Measurements from ENCODE around the gene STK4.

STK4 gene

DNA sequence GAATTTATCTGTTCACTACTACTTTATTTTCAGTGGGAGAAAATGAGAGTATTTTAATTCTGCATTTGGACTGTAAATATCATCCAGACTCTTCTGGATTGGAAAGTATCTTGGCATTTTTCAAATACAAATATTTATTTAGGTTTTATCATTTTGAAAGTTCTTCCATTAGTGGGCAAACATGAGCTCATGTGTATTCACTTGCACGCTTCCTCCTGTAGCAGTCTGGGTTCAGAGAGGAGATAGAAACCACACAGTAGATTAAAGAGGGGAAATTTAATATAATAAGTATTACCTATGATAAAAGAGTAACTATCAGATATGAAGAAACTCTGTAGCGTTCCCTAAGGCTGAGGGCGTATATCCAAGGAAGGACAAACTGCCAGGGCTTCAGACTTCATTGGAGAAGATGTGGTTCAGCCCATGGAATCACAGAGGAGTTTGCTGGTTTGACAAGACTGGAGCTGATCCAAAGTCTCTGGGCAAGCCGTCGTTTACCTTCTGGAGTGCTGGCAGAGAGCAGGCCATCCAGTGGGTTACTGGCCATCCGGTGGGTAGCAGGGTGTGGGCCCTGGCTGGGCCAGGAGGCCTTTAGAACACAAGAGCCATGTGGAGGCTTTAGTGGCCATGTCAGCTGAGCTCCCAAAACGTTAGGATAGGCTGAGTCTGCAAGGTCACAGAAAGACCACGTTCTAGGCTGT, 90.3 kb downstream of the STK4 start:
- Histone ChIP-seq H3K36me3 (replicated peaks in 1 of 2; ENCODE audit: control insufficient read depth in 2 of 2, insufficient read depth in 2 of 2, low read length in 2 of 2) (peaks cover 3 to 21% of the 10 kb centered on the region in 2 donors), H4K91ac (ENCODE audit: low read depth, low read length, poor library complexity) (no peak overlapping the region), H2AFZ (ENCODE audit: low read length) (no peak overlapping the region), H3K9ac (ENCODE audit: low read depth, low read length, poor library complexity) (no peak overlapping the region), H2BK5ac (ENCODE audit: low read length) (no peak overlapping the region), H3K14ac (ENCODE audit: low read length) (no peak overlapping the region), H3K79me1 (ENCODE audit: low read depth, low read length) (no peaks in the 10 kb centered on the region), H3K27ac (replicated peaks; ENCODE audit: low read length) (no peak overlapping the region), H2AK5ac (ENCODE audit: low read depth, low read length) (no peak overlapping the region), H3K4me2 (ENCODE audit: insufficient read depth, low read length, poor library complexity, severe bottlenecking) (no peak overlapping the region), H3K18ac (ENCODE audit: low read length) (no peak overlapping the region), H3K4ac (ENCODE audit: low read length) (no peak overlapping the region), H2BK15ac (ENCODE audit: low read length) (no peak overlapping the region), H4K8ac (ENCODE audit: low read depth, low read length) (no peak overlapping the region), H3K9me3 (replicated peaks in 1 of 2; ENCODE audit: control insufficient read depth in 2 of 2, insufficient read depth in 1 of 2, low read depth in 1 of 2, low read length in 2 of 2) (no peaks in the 10 kb centered on the region), H3K27me3 (ENCODE audit: control insufficient read depth in 3 of 3, insufficient read depth in 3 of 3, low read depth in 1 of 3, low read length in 3 of 3) (no peaks in the 10 kb centered on the region), H2BK120ac (ENCODE audit: low read depth, low read length) (no peak overlapping the region), H3K4me1 (ENCODE audit: control insufficient read depth in 2 of 2, insufficient read depth in 1 of 2, low read depth in 1 of 2, low read length in 2 of 2) (peaks cover 2 to 17% of the 10 kb centered on the region in 2 donors), H3K23ac (ENCODE audit: low read depth, low read length, poor library complexity) (no peak overlapping the region), H3K4me3 (ENCODE audit: low read length in 2 of 2) (no peak overlapping the region), H2BK12ac (ENCODE audit: low read length) (no peak overlapping the region)
- no CpG with 5 or more reads among the region's 8 CpGs for WGBS, 2 donors (ENCODE audit: extremely low coverage in 2 of 2, insufficient read length in 2 of 2, insufficient replicate concordance in 1 of 2)
- DNase-seq (ENCODE audit: low spot score), result no peak

DNA sequence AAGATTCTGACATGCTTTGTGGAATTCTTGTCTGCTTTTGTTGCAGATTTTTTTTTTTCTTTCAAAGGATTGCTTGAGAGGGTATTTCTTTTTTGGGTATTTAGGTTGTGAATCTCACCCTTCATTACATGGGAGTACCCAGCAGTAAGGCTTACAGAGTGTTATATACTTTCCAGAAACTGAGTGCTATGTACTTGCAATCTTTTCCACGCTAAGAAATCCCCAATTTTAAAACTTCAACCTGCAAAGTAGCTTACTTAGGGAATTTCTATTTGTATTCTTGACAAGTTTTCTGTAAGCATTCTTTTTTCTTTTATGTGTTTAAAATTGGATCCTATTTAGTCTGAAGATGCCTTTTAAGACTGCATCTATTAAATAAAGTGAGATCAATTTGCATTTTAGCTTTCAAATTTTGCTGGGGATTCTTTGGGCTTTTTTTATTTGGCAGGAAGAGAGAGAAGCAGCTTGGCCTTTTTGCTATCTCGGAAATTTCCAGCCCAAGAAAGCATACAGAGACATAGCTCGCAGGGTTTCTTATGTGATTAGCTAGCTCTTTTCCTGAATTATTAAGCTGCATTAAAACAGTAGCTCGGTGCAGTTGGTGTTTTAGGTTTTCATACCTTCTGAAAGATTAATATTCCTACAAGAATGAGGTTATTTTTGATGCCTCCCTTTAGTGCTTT, 92.0 kb downstream of the STK4 start:
- no peak for DNase-seq (ENCODE audit: low spot score)
- no CpG with 5 or more reads among the region's 4 CpGs for WGBS, 2 donors (ENCODE audit: extremely low coverage in 2 of 2, insufficient read length in 2 of 2, insufficient replicate concordance in 1 of 2)
- H2BK120ac ChIP-seq (ENCODE audit: low read depth, low read length), result no peak overlapping the region
- H4K8ac ChIP-seq (ENCODE audit: low read depth, low read length), result no peak overlapping the region
- H2BK5ac ChIP-seq (ENCODE audit: low read length), result no peak overlapping the region
- H3K9ac ChIP-seq (ENCODE audit: low read depth, low read length, poor library complexity), result no peak overlapping the region
- H3K79me1 ChIP-seq (ENCODE audit: low read depth, low read length), result no peaks in the 10 kb centered on the region
- no peak overlapping the region for H2AK5ac ChIP-seq (ENCODE audit: low read depth, low read length)
- no peak overlapping the region for H3K4me2 ChIP-seq (ENCODE audit: insufficient read depth, low read length, poor library complexity, severe bottlenecking)
- no peak overlapping the region for H2BK12ac ChIP-seq (ENCODE audit: low read length)
- H3K27me3 ChIP-seq (ENCODE audit: control insufficient read depth in 3 of 3, insufficient read depth in 3 of 3, low read depth in 1 of 3, low read length in 3 of 3), result no peaks in the 10 kb centered on the region
- no peak overlapping the region for H3K23ac ChIP-seq (ENCODE audit: low read depth, low read length, poor library complexity)
- H4K91ac ChIP-seq (ENCODE audit: low read depth, low read length, poor library complexity), result no peak overlapping the region
- H3K9me3 ChIP-seq (replicated peaks in 1 of 2; ENCODE audit: control insufficient read depth in 2 of 2, insufficient read depth in 1 of 2, low read depth in 1 of 2, low read length in 2 of 2), result no peaks in the 10 kb centered on the region
- H3K14ac ChIP-seq (ENCODE audit: low read length), result no peak overlapping the region
- H3K27ac ChIP-seq (replicated peaks; ENCODE audit: low read length), result no peak overlapping the region
- H3K18ac ChIP-seq (ENCODE audit: low read length), result no peak overlapping the region
- no peak overlapping the region for H2BK15ac ChIP-seq (ENCODE audit: low read length)
- H3K4me1 ChIP-seq (ENCODE audit: control insufficient read depth in 2 of 2, insufficient read depth in 1 of 2, low read depth in 1 of 2, low read length in 2 of 2), result peaks cover 0 to 4% of the 10 kb centered on the region in 2 donors
- no peak overlapping the region for H3K4ac ChIP-seq (ENCODE audit: low read length)
- H3K36me3 ChIP-seq (replicated peaks in 1 of 2; ENCODE audit: control insufficient read depth in 2 of 2, insufficient read depth in 2 of 2, low read length in 2 of 2), result peaks cover 3 to 26% of the 10 kb centered on the region in 2 donors
- no peak overlapping the region for H2AFZ ChIP-seq (ENCODE audit: low read length)
- no peak overlapping the region for H3K4me3 ChIP-seq (ENCODE audit: low read length in 2 of 2)

DNA sequence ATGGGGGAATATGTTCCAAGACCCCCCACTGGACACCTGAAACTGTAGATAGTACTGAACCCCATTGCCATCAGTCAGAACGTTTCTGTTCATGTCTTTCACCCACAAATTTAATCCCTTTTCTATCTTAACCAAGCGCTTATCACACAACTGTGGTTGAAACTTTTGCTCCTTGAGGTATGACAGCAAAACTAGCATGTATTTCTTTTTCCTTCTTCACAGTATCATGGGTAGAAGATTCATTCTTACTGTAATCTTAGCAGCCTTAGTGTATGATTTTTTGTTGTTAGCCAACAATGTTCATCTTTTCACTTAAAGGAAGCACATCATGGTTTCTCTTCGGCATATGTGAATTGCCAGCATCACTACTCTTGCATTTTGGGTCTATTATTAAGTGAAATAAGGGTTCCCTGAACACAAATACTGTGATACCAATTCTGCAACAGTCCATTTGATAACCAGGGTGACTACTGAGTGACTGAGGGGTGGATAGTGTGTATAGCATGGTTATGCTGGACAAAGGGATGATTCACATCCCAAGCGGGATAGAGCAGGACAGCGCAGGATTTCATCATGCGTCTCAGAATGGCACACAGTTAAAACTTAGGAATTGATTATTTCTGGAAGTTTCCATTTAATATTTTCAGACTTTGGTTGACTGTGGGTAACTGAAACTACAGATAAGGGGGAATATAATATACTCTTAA, 92.9 kb downstream of the STK4 start:
- Histone ChIP-seq H3K18ac (ENCODE audit: low read length) (no peak overlapping the region), H3K27me3 (ENCODE audit: control insufficient read depth in 3 of 3, insufficient read depth in 3 of 3, low read depth in 1 of 3, low read length in 3 of 3) (no peaks in the 10 kb centered on the region), H2BK5ac (ENCODE audit: low read length) (no peak overlapping the region), H4K91ac (ENCODE audit: low read depth, low read length, poor library complexity) (no peak overlapping the region), H3K36me3 (replicated peaks in 1 of 2; ENCODE audit: control insufficient read depth in 2 of 2, insufficient read depth in 2 of 2, low read length in 2 of 2) (peaks cover 3 to 26% of the 10 kb centered on the region in 2 donors), H3K23ac (ENCODE audit: low read depth, low read length, poor library complexity) (no peak overlapping the region), H2BK12ac (ENCODE audit: low read length) (no peak overlapping the region), H2BK120ac (ENCODE audit: low read depth, low read length) (no peak overlapping the region), H3K4me3 (ENCODE audit: low read length in 2 of 2) (no peak overlapping the region), H3K9me3 (replicated peaks in 1 of 2; ENCODE audit: control insufficient read depth in 2 of 2, insufficient read depth in 1 of 2, low read depth in 1 of 2, low read length in 2 of 2) (no peaks in the 10 kb centered on the region), H2AK5ac (ENCODE audit: low read depth, low read length) (no peak overlapping the region), H3K14ac (ENCODE audit: low read length) (no peak overlapping the region), H3K79me1 (ENCODE audit: low read depth, low read length) (no peaks in the 10 kb centered on the region), H3K27ac (replicated peaks; ENCODE audit: low read length) (no peak overlapping the region), H4K8ac (ENCODE audit: low read depth, low read length) (no peak overlapping the region), H3K4me2 (ENCODE audit: insufficient read depth, low read length, poor library complexity, severe bottlenecking) (no peak overlapping the region), H3K4me1 (ENCODE audit: control insufficient read depth in 2 of 2, insufficient read depth in 1 of 2, low read depth in 1 of 2, low read length in 2 of 2) (no peaks in the 10 kb centered on the region), H2AFZ (ENCODE audit: low read length) (no peak overlapping the region), H3K9ac (ENCODE audit: low read depth, low read length, poor library complexity) (no peak overlapping the region), H2BK15ac (ENCODE audit: low read length) (no peak overlapping the region), H3K4ac (ENCODE audit: low read length) (no peak overlapping the region)
- WGBS, 2 donors (ENCODE audit: extremely low coverage in 2 of 2, insufficient read length in 2 of 2, insufficient replicate concordance in 1 of 2), result no CpG with 5 or more reads among the region's 6 CpGs
- no peak for DNase-seq (ENCODE audit: low spot score)

DNA sequence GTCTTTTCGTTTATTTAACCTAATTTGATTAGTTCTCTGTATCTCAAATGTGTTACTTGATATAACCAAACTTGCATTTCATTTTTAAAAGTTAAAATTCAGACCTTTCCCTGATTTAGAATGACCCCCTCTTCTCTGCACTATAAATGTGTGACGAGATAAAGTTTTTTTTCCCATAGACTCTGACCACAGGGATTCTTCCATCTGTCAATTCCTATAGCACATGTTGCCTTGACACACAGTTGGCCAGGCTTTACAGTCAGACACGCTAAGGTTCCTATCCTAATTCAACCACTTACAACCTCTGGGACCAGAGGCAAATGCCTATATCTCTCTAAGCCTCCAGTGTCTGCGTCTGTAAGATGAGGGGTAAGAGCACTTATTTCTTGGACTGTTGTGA, 94.0 kb downstream of the STK4 start:
- H3K23ac ChIP-seq (ENCODE audit: low read depth, low read length, poor library complexity), result no peak overlapping the region
- H2BK5ac ChIP-seq (ENCODE audit: low read length), result no peak overlapping the region
- no peak for DNase-seq (ENCODE audit: low spot score)
- no peak overlapping the region for H3K18ac ChIP-seq (ENCODE audit: low read length)
- no peaks in the 10 kb centered on the region for H3K79me1 ChIP-seq (ENCODE audit: low read depth, low read length)
- no peaks in the 10 kb centered on the region for H3K4me1 ChIP-seq (ENCODE audit: control insufficient read depth in 2 of 2, insufficient read depth in 1 of 2, low read depth in 1 of 2, low read length in 2 of 2)
- H3K27ac ChIP-seq (replicated peaks; ENCODE audit: low read length), result no peak overlapping the region
- no peak overlapping the region for H2AFZ ChIP-seq (ENCODE audit: low read length)
- no peak overlapping the region for H2BK15ac ChIP-seq (ENCODE audit: low read length)
- WGBS, 2 donors (ENCODE audit: extremely low coverage in 2 of 2, insufficient read length in 2 of 2, insufficient replicate concordance in 1 of 2), result no CpG with 5 or more reads among the region's 4 CpGs
- H4K91ac ChIP-seq (ENCODE audit: low read depth, low read length, poor library complexity), result no peak overlapping the region
- no peak overlapping the region for H2BK120ac ChIP-seq (ENCODE audit: low read depth, low read length)
- no peaks in the 10 kb centered on the region for H3K27me3 ChIP-seq (ENCODE audit: control insufficient read depth in 3 of 3, insufficient read depth in 3 of 3, low read depth in 1 of 3, low read length in 3 of 3)
- H3K9ac ChIP-seq (ENCODE audit: low read depth, low read length, poor library complexity), result no peak overlapping the region
- no peak overlapping the region for H3K4me2 ChIP-seq (ENCODE audit: insufficient read depth, low read length, poor library complexity, severe bottlenecking)
- H2AK5ac ChIP-seq (ENCODE audit: low read depth, low read length), result no peak overlapping the region
- H3K36me3 ChIP-seq (replicated peaks in 1 of 2; ENCODE audit: control insufficient read depth in 2 of 2, insufficient read depth in 2 of 2, low read length in 2 of 2), result peaks cover 3 to 20% of the 10 kb centered on the region in 2 donors
- no peak overlapping the region for H3K4ac ChIP-seq (ENCODE audit: low read length)
- H3K9me3 ChIP-seq (replicated peaks in 1 of 2; ENCODE audit: control insufficient read depth in 2 of 2, insufficient read depth in 1 of 2, low read depth in 1 of 2, low read length in 2 of 2), result no peaks in the 10 kb centered on the region
- H2BK12ac ChIP-seq (ENCODE audit: low read length), result no peak overlapping the region
- H3K14ac ChIP-seq (ENCODE audit: low read length), result no peak overlapping the region
- no peak overlapping the region for H3K4me3 ChIP-seq (ENCODE audit: low read length in 2 of 2)
- H4K8ac ChIP-seq (ENCODE audit: low read depth, low read length), result no peak overlapping the region

All from neuronal stem cell (in vitro differentiated cells).